Measurements from ENCODE around the gene SERPIND1. TPM values are rescaled to one million over a fixed set of nuclear protein-coding genes. Genes with fewer than 3 reads are reported as not detected.
"Not testable (repeated sequence)": the region's sequence is repeated elsewhere in the genome, so short reads cannot be mapped to it uniquely, and the experiment has no call there.

SERPIND1 gene
- polyA plus RNA-seq, 4 donors = 0.04 to 0.16 TPM; not detected in 2

DNA sequence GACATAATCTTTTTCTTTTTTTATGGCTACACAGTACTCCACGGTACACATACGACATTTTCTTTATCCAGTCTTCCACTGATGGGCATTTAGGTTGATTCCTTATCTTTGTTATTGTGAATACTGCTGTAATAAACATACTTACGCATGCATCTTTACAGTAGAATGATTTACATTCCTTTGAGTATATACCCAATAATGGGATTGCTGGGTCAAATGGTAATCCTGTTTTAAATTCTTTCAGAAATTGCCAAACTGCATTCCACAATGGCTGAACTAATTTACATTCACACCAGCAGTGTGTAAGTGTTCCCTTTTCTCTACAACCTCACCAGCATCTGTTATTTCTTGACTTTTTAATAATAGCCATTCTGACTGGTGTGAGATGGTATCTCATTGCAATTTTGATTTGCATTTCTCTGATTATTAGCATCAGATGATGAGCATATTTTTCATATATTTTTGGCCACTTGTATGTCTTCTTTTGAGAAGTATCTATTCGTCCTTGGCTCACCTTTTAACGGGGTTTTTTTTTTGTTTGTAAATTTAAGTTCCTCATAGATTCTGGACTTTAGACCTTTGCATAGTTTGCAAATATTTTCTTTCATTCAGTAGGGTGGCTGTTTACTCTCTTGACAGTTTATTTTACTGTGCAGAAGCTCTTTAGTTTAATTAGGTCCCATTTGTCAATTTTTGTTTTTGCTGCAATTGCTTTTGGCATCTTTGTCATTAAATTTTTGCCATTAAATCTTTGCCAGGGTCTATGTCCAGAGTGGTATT lies 52.6 kb downstream of the SERPIND1 start:
- 69 to 85% (median 79%) methylated on average over 5 of the region's 5 CpGs for WGBS, 3 donors
- not testable (repeated sequence) for DNase-seq; H3K9me3 ChIP-seq (ENCODE audit: control insufficient read depth in 2 of 2, insufficient read depth in 1 of 2, low read depth in 1 of 2, low read length in 1 of 2); H3K4me3 ChIP-seq (ENCODE audit: low read depth in 1 of 3, low read length in 3 of 3); H3K27ac ChIP-seq (ENCODE audit: low read depth in 1 of 3, low read length in 2 of 3); H3K27me3 ChIP-seq (ENCODE audit: control insufficient read depth in 3 of 3, insufficient read depth in 3 of 3, low read length in 3 of 3); H3K4me1 ChIP-seq (ENCODE audit: control insufficient read depth in 3 of 3, insufficient read depth in 2 of 3, low read depth in 1 of 3, low read length in 2 of 3); FAIRE-seq
- H3K36me3 ChIP-seq (ENCODE audit: control insufficient read depth in 3 of 3, insufficient read depth in 2 of 3, low read depth in 1 of 3, low read length in 3 of 3) = peaks cover 0 to 36% (median 10%) of the 10 kb centered on the region in 3 donors

DNA sequence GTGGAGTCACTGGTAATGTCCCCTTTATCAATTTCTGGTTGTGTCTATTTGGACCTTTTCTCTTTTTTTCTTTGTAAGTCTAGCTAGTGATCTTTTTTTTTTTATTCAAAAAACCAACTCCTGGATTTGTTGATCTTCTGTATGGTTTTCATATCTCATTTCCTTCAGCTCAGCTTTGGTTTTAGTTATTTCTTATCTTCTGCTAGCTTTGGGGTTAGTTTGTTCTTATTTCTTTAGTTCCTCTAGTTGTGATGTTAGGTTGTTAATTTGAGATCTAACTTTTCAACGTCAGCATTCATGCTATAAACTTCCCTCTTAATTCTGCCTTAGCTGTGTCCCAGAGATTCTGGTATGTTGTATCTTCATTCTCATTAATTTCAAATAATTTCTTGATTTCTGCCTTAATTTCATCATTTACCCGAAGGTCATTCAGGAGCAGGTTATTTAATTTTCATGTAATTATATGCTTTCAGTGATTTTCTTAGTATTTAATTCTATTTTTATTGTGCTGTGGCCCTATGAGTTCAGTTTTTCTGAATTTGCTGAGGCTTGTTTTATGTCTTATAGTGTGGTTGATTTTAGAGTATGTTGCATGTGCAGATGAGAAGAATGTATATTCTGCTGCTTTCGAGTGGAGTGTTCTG lies 55.7 kb downstream of the SERPIND1 start:
- FAIRE-seq = no peak
- H3K9me3 ChIP-seq (ENCODE audit: control insufficient read depth in 2 of 2, insufficient read depth in 1 of 2, low read depth in 1 of 2, low read length in 1 of 2) = no peaks in the 10 kb centered on the region
- H3K27ac ChIP-seq (ENCODE audit: low read depth in 1 of 3, low read length in 2 of 3) = no peak overlapping the region

DNA sequence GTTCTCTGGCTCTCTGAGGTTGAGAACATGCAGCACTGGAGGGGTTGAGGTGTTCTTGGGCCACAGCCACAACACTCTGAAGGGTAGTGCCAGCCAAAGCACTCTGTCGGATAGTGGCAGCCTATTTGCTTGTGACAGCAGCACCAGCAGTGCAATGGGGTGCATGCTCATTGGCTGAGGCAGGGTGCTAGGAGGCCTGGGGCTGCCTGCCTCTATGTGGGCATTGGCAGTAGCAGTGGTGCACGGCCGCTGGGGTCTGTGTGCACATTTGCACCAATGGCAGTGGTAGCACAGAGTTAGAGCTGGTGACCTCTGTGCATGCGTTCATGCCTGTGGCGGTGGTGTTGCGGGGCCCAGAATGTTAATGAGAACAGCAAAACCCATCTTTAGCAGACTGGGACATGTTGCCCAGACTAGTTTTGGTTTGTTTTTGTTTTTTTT lies 59.3 kb downstream of the SERPIND1 start:
- Histone ChIP-seq H3K9me3 (ENCODE audit: control insufficient read depth in 2 of 2, insufficient read depth in 1 of 2, low read depth in 1 of 2, low read length in 1 of 2) (no peaks in the 10 kb centered on the region), H3K4me3 (ENCODE audit: low read depth in 1 of 3, low read length in 3 of 3) (no peak overlapping the region), H3K27ac (ENCODE audit: low read depth in 1 of 3, low read length in 2 of 3) (no peak overlapping the region), H3K4me1 (ENCODE audit: control insufficient read depth in 3 of 3, insufficient read depth in 2 of 3, low read depth in 1 of 3, low read length in 2 of 3) (peaks cover 0 to 2% (median 0%) of the 10 kb centered on the region in 3 donors), H3K27me3 (ENCODE audit: control insufficient read depth in 3 of 3, insufficient read depth in 3 of 3, low read length in 3 of 3) (no peaks in the 10 kb centered on the region), H3K36me3 (ENCODE audit: control insufficient read depth in 3 of 3, insufficient read depth in 2 of 3, low read depth in 1 of 3, low read length in 3 of 3) (peaks cover 6 to 37% (median 9%) of the 10 kb centered on the region in 3 donors)
- FAIRE-seq (no peak), DNase-seq (no peak)
- WGBS, 3 donors = 95 to 96% (median 96%) methylated on average over 6 of the region's 6 CpGs

More for the DNA sequence above, 55.7 kb downstream of the SERPIND1 start:
- WGBS, 3 donors = 91 to 95% (median 94%) methylated on average over 3 of the region's 3 CpGs
- DNase-seq = no peak
- Histone ChIP-seq H3K4me3 (ENCODE audit: low read depth in 1 of 3, low read length in 3 of 3) (no peak overlapping the region), H3K36me3 (ENCODE audit: control insufficient read depth in 3 of 3, insufficient read depth in 2 of 3, low read depth in 1 of 3, low read length in 3 of 3) (peaks cover 6 to 37% (median 9%) of the 10 kb centered on the region in 3 donors), H3K4me1 (ENCODE audit: control insufficient read depth in 3 of 3, insufficient read depth in 2 of 3, low read depth in 1 of 3, low read length in 2 of 3) (no peaks in the 10 kb centered on the region), H3K27me3 (ENCODE audit: control insufficient read depth in 3 of 3, insufficient read depth in 3 of 3, low read length in 3 of 3) (no peaks in the 10 kb centered on the region)

DNA sequence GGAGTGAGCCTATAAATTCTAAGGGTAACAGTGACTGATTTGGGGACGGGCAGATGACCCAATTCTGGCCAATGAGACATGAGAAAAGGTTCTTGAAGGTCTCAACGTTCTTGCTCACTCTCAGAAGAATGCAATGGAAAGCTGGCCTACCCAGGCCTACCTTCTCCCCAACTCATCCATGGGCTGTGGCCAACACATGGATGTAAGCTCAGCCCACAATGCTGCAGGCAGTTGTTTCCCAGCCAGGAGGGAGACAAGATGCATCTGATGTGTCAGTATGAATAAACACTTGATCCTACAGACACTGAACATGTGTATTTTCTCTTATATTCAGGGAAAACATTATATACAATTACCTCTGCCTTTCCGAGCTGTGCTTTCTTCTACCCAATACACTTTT lies 60.3 kb downstream of the SERPIND1 start:
- no peak for FAIRE-seq
- no peaks in the 10 kb centered on the region for H3K9me3 ChIP-seq (ENCODE audit: control insufficient read depth in 2 of 2, insufficient read depth in 1 of 2, low read depth in 1 of 2, low read length in 1 of 2)

DNA sequence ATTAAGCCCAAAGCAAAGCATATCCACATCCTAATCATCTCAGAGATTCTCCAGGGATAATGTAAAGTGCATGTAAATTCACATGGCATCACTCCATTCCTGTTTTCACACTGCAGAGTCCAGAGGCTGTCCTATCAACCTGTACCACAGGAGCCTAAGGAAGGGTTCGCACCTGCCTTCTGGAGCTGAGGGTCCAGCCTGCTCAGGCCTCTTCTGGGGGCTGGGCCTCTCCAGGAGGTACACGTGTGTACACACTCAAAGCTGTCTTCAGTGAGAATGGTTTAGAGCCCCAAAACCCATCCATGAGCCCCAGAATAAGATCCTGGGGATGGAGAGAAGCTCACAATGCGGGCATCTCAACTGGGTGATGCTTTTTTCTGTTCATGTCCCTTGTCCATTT lies 60.8 kb downstream of the SERPIND1 start:
- Histone ChIP-seq H3K27me3 (ENCODE audit: control insufficient read depth in 3 of 3, insufficient read depth in 3 of 3, low read length in 3 of 3) (no peaks in the 10 kb centered on the region), H3K4me1 (ENCODE audit: control insufficient read depth in 3 of 3, insufficient read depth in 2 of 3, low read depth in 1 of 3, low read length in 2 of 3) (peaks cover 0 to 2% (median 0%) of the 10 kb centered on the region in 3 donors), H3K9me3 (ENCODE audit: control insufficient read depth in 2 of 2, insufficient read depth in 1 of 2, low read depth in 1 of 2, low read length in 1 of 2) (no peaks in the 10 kb centered on the region), H3K27ac (ENCODE audit: low read depth in 1 of 3, low read length in 2 of 3) (no peak overlapping the region), H3K4me3 (ENCODE audit: low read depth in 1 of 3, low read length in 3 of 3) (no peak overlapping the region), H3K36me3 (ENCODE audit: control insufficient read depth in 3 of 3, insufficient read depth in 2 of 3, low read depth in 1 of 3, low read length in 3 of 3) (peaks cover 6 to 34% (median 9%) of the 10 kb centered on the region in 3 donors)
- DNase-seq (no peak), FAIRE-seq (no peak)
- WGBS, 3 donors = 91 to 97% (median 91%) methylated on average over 3 of the region's 3 CpGs

More for the DNA sequence above, 60.3 kb downstream of the SERPIND1 start:
- Histone ChIP-seq H3K27ac (ENCODE audit: low read depth in 1 of 3, low read length in 2 of 3) (no peak overlapping the region), H3K4me1 (ENCODE audit: control insufficient read depth in 3 of 3, insufficient read depth in 2 of 3, low read depth in 1 of 3, low read length in 2 of 3) (peaks cover 0 to 2% (median 0%) of the 10 kb centered on the region in 3 donors), H3K36me3 (ENCODE audit: control insufficient read depth in 3 of 3, insufficient read depth in 2 of 3, low read depth in 1 of 3, low read length in 3 of 3) (peaks cover 6 to 34% (median 9%) of the 10 kb centered on the region in 3 donors), H3K27me3 (ENCODE audit: control insufficient read depth in 3 of 3, insufficient read depth in 3 of 3, low read length in 3 of 3) (no peaks in the 10 kb centered on the region), H3K4me3 (ENCODE audit: low read depth in 1 of 3, low read length in 3 of 3) (no peak overlapping the region)
- WGBS, 3 donors = 81 to 96% (median 84%) methylated on average over 3 of the region's 3 CpGs
- no peak for DNase-seq

Other genes with a start within 250 kb of the SERPIND1 start
- 10 to 100 TPM; 40.5 to 82.0 (median 45.8) TPM for gene PI4KA, start 84.7 kb downstream of the SERPIND1 start, polyA plus RNA-seq
- 10 to 100 TPM; 13.8 to 32.2 (median 18.2) TPM for gene SNAP29, start 84.9 kb downstream of the SERPIND1 start, polyA plus RNA-seq
- 10 to 100 TPM; 18.6 to 57.8 (median 22.0) TPM for gene CRKL, start 143.3 kb downstream of the SERPIND1 start, polyA plus RNA-seq
- 1 to 10 TPM; 5.1 to 9.4 (median 6.1) TPM for gene AIFM3, start 193.1 kb downstream of the SERPIND1 start, polyA plus RNA-seq
- 10 to 100 TPM; 22.7 to 38.0 (median 28.7) TPM for gene LZTR1, start 208.2 kb downstream of the SERPIND1 start, polyA plus RNA-seq
- gene THAP7, start 228.0 kb downstream of the SERPIND1 start, polyA plus RNA-seq = 10 to 100 TPM; 27.0 to 43.2 (median 30.8) TPM
- gene P2RX6, start 241.1 kb downstream of the SERPIND1 start, polyA plus RNA-seq = under 1 TPM in 2 of 4 donors, not detected in 2; 0.62 to 0.84 TPM